ENCODE results near the gene GCH1.

GRCh38 chr14:54823757-54824549 is 78.7 kb downstream of the GCH1 start:
- no peak for TF ChIP-seq CTCF (IDR thresholded peaks at IDR 0.05; ENCODE audit: low read length)
- TF ChIP-seq EZH2 (IDR thresholded peaks at IDR 0.05; ENCODE audit: borderline replicate concordance, low read length): no peak
